Prostate gland (tissue), 2 donors: Measurements from ENCODE around the gene EIF6. TPM values are rescaled to one million over a fixed set of nuclear protein-coding genes. Genes with fewer than 3 reads are reported as not detected.

Experiments used
- DNase-seq: peaks from one replicate; pipeline ENCODE4 v3.0.0-alpha.2; 2019; ENCODE audit warnings: low spot score
- H3K27ac ChIP-seq, 2 donors: fragments of 200-600 bp; sonication (generic); 2 replicates each; pipeline ENCODE4 v1.5.1; 2017 to 2019
- H3K27me3 ChIP-seq: fragments of 200-600 bp; sonication (generic); replicated peaks from 2 replicates; pipeline ENCODE4 v1.5.1; 2019; ENCODE audit not compliant: insufficient read depth
- H3K36me3 ChIP-seq, 2 donors: fragments of 200-600 bp; sonication (generic); 1 replicate in 1 of 2; 2 replicates in 1 of 2; pipeline versions ENCODE4 v1.5.1 to v1.8.1; 2017 to 2019
- H3K4me1 ChIP-seq: fragments of 200-600 bp; sonication (generic); replicated peaks from 2 replicates; pipeline ENCODE4 v1.5.1; 2019
- H3K4me3 ChIP-seq, 2 donors: fragments of 200-600 bp; sonication (generic); 2 replicates each; pipeline ENCODE4 v1.5.1; 2017 to 2019
- H3K9me3 ChIP-seq: fragments of 200-600 bp; sonication (generic); 2 replicates; pipeline ENCODE4 v1.5.1; 2017
- POLR2A ChIP-seq: fragments of 450-650 bp; IDR thresholded peaks from one replicate; pipeline ENCODE4 v1.6.1; 2016; ENCODE audit warnings: antibody characterized with exemption, mild to moderate bottlenecking
- POLR2AphosphoS5 ChIP-seq: sonication (generic); formaldehyde crosslinking; IDR thresholded peaks from one replicate; pipeline ENCODE4 v1.6.1; 2017; ENCODE audit warnings: antibody characterized with exemption
- WGBS: methylation state at CpG from one replicate; pipeline ENCODE4 v1.1.5; 2018; 5-methylcytosine and 5-hydroxymethylcytosine counted together
- intact Hi-C: fragments of 100-400 bp; cut with DNase I; formaldehyde crosslinking; loops from one replicate; pipeline ENCODE4 v1.14.2; 2022
- total RNA-seq, 2 donors: library from RNA; depleted of rRNA; stranded (reverse); fragments of >200 nt; gene quantifications; one replicate each; pipeline ENCODE4 v1.1.0, GENCODE V29; 2016
- TF ChIP-seq, protein P1 (sequence below), 4 experiments: fragments of 200-600 bp in 2 of 4; fragments of 450-650 bp in 2 of 4; sonication (generic) in 2 of 4; IDR thresholded peaks; 1 replicate in 3 of 4; 2 replicates in 1 of 4; pipeline ENCODE4 v1.5.1; 2016 to 2019; ENCODE audit warnings: antibody characterized with exemption in 4 of 4, mild to moderate bottlenecking in 2 of 4, moderate library complexity in 2 of 4

Gene EIF6
- total RNA-seq, 2 donors from 2014 or later: 78.2 to 93.9 TPM

DNA sequence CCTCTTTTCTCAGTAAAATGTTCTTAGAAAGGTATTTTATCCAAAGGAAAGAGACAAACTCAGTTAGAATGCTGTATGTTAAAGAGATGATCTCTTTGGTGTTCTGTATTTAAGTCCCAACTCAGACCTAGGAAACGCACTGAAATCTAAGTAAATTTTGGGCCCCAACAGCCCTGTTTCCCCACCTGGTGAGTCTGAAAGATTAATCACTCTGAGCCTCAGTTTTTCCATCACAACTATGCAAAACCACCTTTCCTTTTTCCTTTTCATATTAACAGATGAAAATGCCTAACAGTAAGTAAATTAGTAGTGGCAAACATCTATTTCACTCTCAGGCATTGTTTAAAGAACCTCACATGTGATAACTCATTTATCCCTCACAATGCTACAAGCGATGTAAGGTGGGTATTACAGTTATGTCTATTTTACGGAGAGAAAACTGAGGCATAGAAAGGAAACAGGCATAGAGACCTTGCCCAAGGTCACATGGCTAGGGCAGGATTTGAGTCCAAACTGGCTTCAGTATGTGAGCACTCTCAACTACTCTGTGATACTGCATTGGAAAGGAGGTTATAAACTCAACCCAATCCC is 43.6 kb upstream of the EIF6 start:
- no peak overlapping the region for H3K4me3 ChIP-seq
- TF ChIP-seq POLR2AphosphoS5: no peak
- no peak for TF ChIP-seq POLR2A
- TF ChIP-seq, protein P1, sequence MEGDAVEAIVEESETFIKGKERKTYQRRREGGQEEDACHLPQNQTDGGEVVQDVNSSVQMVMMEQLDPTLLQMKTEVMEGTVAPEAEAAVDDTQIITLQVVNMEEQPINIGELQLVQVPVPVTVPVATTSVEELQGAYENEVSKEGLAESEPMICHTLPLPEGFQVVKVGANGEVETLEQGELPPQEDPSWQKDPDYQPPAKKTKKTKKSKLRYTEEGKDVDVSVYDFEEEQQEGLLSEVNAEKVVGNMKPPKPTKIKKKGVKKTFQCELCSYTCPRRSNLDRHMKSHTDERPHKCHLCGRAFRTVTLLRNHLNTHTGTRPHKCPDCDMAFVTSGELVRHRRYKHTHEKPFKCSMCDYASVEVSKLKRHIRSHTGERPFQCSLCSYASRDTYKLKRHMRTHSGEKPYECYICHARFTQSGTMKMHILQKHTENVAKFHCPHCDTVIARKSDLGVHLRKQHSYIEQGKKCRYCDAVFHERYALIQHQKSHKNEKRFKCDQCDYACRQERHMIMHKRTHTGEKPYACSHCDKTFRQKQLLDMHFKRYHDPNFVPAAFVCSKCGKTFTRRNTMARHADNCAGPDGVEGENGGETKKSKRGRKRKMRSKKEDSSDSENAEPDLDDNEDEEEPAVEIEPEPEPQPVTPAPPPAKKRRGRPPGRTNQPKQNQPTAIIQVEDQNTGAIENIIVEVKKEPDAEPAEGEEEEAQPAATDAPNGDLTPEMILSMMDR (IDR thresholded peaks at IDR 0.05): no peak
- no peaks in the 10 kb centered on the region for H3K4me1 ChIP-seq
- H3K9me3 ChIP-seq: no peaks in the 10 kb centered on the region
- intact Hi-C loops: no loop called here
- DNase-seq: no peak
- H3K27ac ChIP-seq: no peak overlapping the region
- 88% methylated on average over 3 of the region's 3 CpGs for whole genome bisulfite sequencing
- no peaks in the 10 kb centered on the region for H3K27me3 ChIP-seq
- no peaks in the 10 kb centered on the region for H3K36me3 ChIP-seq

- intact Hi-C loops: no loop called here
- WGBS: 92% methylated on average over 4 of the region's 4 CpGs
- Histone ChIP-seq H3K27ac (no peak overlapping the region), H3K36me3 (no peaks in the 10 kb centered on the region), H3K4me3 (no peak overlapping the region), H3K27me3 (no peaks in the 10 kb centered on the region), H3K4me1 (no peaks in the 10 kb centered on the region), H3K9me3 (no peaks in the 10 kb centered on the region)
- DNase-seq: no peak
- TF ChIP-seq POLR2A (no peak), POLR2AphosphoS5 (no peak)
- TF ChIP-seq, protein P1 (IDR thresholded peaks at IDR 0.05): no peak
Observed at GRCh38 chr20:35327074-35327976, 42.8 kb upstream of the EIF6 start.

- intact Hi-C loops: no loop called here
- H3K27ac ChIP-seq: no peak overlapping the region
- WGBS: 94% methylated on average over 3 of the region's 3 CpGs
- no peaks in the 10 kb centered on the region for H3K27me3 ChIP-seq
- H3K4me3 ChIP-seq: no peak overlapping the region
- DNase-seq: no peak
- no peaks in the 10 kb centered on the region for H3K36me3 ChIP-seq
- no peaks in the 10 kb centered on the region for H3K9me3 ChIP-seq
- no peaks in the 10 kb centered on the region for H3K4me1 ChIP-seq
- TF ChIP-seq, protein P1 (IDR thresholded peaks at IDR 0.05): no peak
Observed at GRCh38 chr20:35326740-35327073, 42.1 kb upstream of the EIF6 start.

DNA sequence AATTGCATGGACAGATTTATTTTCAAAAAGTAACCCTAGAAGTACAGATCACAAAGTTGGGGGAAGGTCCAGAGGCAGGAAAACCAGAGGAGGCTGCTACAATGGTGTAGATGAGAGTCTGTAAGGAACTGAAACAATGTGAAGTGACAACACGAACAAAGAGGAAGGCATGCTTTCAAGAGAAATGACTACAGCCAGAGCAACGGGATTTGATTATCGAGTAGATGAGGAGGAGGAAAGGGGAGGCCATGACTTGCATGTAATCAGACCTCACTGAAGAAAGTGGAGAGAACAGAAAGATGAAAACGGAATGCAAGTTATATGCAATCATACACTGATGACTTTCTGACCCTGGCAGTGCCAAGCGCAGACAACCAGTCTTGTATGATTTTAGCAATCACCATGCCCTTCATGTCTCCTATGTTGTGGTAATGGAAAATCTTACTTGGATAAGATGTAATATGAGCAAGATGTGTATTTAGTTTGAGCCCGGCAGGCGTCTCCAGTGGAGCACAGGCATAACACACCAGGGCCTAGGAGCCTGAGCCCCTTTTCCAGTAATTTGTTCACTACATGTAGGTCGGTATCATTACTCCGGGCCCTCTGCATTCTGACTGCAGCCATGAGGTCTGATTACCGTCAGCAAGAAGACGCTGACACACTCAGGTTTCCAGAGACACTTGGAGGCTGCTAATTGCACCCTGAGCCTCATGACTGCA is 41.6 kb upstream of the EIF6 start:
- TF ChIP-seq, protein P1 (IDR thresholded peaks at IDR 0.05): no peak
- TF ChIP-seq POLR2A (no peak), POLR2AphosphoS5 (no peak)
- intact Hi-C loops: no loop called here
- H3K4me3 ChIP-seq: no peak overlapping the region
- 83% methylated on average over 11 of the region's 11 CpGs for whole genome bisulfite sequencing
- no peaks in the 10 kb centered on the region for H3K36me3 ChIP-seq
- DNase-seq: no peak
- H3K4me1 ChIP-seq: no peaks in the 10 kb centered on the region
- H3K9me3 ChIP-seq: no peaks in the 10 kb centered on the region
- H3K27ac ChIP-seq: no peak overlapping the region
- H3K27me3 ChIP-seq: no peaks in the 10 kb centered on the region
